HUDEP-2 (cell line): ENCODE results near the gene EPS8.

Experiments used
- DNase-seq, 76 experiments: peaks; one replicate each; lab custom pipeline; 2025; ENCODE audit not compliant: unreplicated experiment in 76 of 76; lab: John Stamatoyannopoulos, UW

EPS8 gene

DNA sequence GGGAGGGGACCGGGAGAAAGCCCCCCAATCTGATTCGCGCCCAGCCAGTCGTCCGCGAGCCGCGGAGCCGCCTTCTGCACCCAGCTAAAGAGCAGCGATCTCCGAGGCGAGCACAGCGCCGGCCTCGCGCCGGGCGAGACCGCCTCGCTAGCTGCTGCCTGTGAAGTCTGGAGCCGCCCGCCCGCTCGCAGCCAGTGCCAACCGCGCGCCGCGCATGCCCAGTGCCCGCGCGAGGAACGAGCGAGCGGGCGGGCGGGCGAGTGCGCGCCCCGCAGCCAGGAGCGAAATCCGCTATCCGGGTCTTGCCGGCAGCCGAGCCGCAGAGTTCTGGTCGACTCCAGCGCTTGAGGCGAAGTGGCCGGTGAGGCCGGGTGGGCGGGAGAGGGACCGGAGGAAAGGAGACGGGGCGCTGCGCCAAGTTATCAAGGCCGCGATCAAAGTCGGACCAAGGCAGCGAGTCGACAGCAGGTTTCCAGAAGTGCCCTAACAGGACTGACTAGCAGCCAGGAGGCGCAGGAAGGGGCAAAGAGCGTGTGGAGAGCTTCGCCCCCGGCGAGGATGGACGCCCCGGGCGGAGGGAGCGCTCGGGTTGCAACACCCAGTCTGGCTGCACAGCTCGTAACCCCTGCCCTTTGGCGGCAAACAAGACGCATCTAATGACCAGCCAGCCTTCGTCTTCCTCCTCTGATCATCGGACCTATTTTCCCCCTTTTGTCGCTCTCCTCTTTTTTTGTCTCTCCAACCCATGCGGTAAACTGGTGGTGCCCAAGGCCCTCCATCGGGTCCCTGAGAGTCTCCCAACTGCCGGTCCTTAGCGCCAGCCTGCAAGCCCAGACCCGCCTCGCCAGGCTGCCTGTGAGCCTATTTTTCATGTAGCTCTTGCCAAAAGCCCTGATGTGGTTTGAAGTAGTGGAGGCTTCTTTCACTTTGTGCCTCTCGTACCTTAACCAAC lies at the start of gene EPS8:
EPS8 (minus strand) TSS at position 169 of the 952 bp plus-strand sequence. CDS start 106,437 bp downstream, outside the sequence.
- DNase-seq, result peak in 74 of 76 experiments; percentile 11 to 87 (median 71)

DNA sequence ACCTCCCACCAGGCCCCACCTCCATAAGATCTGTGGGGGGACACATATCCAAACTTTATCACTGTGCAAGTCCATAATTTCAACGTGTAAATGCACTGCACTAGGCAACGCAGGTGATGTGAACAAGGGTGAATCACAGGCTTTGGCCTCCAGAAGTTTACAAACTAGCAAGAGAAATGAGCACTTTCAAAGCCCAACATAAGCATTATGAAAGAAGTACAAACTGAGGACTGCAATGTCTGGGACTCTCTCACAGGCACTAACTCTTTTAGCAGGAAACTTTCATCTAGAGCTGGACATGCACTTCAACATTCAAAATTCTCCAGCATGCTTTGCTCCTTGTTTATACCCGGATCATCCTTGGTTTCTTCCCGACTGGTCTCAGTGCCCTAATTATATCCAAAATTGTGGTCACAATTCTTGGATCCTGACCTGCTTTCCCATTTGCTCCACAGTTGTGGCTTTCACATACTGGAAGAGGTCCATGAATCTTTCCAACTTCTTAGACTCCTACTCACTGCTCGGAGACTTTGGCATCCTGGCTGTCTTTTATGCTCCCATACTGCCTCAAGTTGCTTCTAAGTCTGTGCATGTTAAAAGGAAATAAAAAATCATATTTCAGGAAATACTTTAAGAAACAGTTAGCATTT lies 48.1 kb upstream of the EPS8 start:
- no peak for DNase-seq

DNA sequence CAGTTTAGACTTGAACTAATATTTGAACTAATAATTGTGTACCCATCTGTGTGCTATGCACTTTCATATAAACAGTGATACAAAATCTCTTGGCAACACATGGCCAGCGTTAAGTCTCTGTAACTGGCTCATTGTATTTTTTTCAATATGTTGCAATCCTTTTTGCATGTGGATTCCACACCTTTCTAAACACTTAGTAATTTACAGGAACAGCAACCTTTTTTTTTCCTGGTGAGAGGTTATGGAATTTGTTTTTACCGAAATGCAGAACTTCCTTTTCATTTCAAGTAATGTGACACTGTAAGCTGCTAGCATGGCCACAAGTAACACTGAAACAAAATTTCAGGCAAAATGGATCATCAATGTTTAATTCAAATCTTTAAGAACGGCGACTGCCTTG lies 45.4 kb upstream of the EPS8 start:
- DNase-seq, result no peak

DNA sequence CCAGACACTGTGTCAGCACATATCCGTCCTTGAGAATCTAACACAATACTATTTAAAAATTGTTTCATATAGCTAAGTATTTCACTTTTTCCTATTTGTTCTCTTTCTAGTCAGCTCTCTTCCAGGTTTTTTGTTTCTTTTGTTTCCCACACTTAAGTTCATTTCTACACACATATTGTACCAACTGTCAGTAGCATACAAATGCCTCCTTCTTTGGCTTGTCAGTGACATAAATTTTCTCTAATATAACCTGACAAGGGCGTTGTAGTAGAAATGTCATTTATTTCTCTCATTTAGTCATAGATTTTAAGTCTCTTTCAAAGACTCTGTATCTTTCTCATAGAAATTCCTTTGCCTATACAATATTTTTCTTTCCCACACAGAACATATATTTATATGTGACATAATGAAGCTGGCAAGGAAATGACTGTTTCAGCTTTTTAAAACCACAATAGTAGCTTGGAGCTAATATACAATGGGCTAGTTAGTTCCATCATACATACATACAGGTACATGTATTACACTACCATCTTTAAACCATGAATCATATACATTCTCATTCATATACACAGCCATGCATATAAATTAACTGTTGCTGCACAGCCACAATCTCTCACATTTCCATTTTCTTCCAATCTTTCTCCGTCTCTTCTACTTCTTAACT lies 42.3 kb upstream of the EPS8 start:
- no peak for DNase-seq

DNA sequence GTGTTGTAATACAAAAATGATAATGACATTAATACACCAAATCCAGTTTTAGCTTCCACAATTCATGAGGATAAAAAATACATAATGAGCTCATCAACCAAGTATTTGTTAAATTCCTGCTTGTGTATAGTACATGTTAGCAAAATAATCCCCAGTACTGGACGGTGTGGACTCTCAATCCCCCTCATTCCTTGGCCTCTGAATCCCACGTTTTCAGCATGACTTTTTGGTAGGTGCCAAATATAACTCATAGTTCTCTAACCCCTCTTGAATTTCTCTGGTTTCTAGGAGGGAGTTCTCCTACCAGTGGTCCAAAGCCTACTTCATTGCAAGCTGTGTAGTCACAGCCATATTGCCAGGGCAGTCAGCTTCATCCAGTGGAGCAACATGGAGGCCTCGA lies 41.4 kb upstream of the EPS8 start:
- no peak for DNase-seq

DNA sequence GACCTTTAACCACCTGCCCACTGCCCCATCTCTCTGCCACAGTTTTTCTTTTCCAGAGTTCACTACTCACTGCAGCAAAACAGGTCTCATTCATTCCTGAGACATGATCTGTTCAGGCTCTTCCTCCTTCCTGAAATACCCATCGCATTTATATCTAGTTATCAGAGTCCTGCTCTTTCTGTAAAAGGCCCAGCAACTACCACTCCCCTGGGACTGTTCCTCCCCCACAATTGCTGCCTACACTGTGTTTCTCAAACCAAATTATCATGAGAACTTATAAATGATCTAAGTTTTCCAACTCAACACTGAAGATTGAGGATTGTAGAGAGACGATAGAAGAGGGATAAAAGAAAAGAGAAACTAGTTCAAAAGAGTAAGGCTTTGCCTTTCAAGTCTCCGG lies 40.8 kb upstream of the EPS8 start:
- DNase-seq, result no peak

DNA sequence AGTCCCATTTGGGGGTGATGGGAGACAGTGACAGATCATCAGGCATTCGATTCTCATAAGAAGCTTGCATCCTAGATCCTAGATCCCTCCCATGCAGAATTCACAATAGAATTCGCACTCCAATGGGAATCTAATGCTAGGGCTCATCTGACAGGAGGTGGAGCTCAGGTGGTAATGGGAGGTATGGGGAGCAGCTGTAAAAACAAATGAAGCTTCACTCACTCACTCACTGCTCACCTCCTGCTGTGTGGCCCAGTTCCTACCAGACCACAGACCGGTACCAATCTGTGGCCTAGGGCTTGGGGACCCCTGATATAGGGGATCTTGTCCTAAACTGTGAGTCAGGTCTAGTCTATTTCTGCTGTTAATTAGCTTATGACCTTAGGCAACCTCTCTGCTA lies 40.1 kb upstream of the EPS8 start:
- DNase-seq, result no peak

DNA sequence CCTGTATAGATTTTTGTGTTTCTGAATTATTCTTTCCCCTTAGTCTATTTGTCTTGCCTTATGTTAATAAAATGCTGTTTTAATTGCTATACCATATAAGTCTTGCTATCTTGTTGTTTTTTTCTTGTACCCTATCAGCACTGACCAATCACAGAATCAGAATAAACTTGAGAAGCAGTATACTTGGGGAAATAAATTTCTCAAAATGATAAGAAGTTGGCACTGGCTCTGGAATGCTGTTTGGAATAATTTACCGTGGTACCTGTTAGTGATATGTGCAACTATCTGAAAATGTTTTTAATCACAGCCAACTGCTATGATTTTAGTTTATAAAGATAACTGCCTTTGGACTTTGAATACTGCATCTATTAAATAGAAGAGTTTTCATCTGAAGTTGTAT lies 37.9 kb upstream of the EPS8 start:
- DNase-seq, result no peak

DNA sequence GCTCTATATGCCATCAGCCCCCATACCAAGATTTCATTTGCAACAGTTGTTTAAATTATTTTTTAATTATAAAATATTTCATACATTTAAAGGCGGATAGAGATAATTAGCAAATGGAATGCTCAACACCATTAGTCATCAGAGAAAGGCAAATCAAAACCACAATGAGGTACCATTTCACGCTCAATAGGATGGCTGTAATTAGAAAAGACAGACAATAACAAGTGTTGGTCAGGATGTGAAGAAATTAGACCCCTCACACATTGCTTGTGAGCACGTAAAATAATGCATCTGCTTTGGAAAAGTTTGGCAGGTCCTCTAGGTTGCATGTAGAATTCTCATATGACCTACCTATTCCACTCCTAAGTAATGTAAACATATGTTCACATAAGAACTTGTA lies 35.3 kb upstream of the EPS8 start:
- no peak for DNase-seq

DNA sequence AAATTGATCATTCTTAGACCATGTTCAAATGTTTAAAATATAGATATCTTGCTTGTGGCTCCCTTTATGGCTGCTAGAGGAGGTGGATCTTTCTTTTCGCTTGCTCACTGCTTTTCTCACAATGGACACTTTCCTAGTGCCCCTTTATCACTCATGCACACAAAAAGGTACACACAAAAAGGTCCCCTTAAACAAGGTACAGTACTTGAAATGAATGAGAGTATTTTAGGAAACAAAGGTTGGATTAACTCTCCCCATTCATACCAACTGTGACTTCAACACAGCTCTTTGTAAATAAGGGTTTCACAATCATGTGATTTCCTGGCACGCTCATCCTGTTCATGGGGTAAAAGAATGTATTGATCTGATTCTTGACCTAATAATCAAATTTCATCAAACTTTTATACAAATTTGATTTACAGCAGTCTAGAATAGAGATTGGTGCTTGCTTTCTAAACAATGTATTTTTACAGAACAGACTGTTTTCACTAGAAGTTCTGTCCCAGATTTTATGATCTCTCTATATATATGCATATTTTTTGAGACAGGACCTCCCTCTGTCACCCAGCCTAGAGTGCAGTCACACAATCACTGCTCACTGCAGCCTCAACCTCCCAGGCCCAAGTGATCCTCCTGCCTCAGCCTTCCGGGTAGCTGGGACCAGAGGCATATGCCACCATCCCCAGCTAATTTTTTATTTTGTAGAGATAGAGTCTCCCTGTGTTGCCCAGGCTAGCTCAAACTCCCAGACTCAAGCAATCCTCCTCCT lies 34.4 kb upstream of the EPS8 start:
- no peak for DNase-seq

DNA sequence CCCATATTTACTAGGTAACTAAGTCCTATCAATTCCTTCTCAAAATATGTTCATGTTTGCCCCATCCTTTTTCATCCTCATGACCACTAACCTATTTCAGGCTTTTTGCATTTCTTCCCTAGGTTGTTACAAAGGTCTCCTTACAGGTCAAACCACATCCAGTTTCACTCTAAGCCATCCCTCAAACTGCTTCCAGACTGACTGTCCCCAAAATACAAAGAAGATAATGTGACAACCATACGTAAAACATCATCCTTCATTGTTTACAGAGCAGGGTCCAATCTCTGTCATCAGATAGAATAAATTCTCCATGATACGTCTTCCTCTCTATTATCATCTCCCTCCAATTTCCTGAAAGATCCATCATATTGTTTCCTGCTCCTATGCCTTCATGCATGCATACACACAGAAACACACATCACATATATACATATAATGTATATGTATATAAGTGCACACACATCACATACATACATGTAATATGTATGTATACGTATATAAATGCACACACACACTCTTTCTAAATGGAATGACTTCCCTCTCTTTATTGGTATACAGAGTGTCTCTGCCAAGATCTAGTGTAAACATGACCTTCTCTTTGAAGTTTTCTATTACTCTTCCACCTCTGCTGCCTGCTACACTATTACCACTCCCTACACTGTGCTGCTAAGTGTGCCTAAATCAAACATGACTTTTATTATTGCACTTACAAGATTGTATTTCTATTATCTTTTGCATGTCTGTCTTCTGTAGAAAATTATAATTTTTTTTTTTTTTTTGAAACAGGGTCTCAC lies 30.7 kb upstream of the EPS8 start:
- no peak for DNase-seq

DNA sequence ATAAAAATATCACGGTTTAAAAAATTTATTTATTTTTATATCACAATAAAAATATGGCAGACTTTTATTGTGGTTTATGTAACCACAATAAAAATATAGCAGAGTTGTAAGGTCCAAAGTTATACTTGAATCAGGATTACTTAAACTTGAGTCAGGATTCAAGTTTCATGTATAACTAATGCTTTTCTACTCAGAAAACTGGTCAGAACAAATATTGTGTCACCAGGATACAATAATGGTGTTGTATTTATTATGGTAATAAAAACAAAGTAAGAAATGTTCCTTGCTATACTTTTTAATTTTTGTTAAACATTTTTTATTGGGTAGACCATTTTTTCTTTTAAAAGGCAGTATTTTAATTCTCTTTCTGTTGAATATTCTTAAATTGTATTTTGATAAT lies 29.2 kb upstream of the EPS8 start:
- no peak for DNase-seq

DNA sequence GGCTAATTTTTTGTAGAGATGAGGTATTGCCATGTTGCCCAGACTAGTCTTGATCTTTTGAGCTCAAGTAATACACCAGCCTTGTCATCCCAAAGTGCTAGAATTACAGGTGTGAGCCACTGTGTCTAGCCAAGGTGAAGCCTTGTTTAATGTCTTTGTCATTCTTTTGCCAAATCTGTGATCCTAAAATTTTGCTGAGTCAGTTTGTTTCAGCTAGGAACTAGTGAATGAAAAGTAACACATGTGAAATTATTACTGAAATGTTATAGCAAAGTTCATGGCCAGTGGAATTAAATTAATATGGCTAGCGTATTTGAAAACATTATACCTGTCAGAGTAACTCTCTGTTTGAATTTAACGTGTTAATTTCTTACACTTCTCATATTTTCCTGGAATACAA lies 26.5 kb upstream of the EPS8 start:
- no peak for DNase-seq

DNA sequence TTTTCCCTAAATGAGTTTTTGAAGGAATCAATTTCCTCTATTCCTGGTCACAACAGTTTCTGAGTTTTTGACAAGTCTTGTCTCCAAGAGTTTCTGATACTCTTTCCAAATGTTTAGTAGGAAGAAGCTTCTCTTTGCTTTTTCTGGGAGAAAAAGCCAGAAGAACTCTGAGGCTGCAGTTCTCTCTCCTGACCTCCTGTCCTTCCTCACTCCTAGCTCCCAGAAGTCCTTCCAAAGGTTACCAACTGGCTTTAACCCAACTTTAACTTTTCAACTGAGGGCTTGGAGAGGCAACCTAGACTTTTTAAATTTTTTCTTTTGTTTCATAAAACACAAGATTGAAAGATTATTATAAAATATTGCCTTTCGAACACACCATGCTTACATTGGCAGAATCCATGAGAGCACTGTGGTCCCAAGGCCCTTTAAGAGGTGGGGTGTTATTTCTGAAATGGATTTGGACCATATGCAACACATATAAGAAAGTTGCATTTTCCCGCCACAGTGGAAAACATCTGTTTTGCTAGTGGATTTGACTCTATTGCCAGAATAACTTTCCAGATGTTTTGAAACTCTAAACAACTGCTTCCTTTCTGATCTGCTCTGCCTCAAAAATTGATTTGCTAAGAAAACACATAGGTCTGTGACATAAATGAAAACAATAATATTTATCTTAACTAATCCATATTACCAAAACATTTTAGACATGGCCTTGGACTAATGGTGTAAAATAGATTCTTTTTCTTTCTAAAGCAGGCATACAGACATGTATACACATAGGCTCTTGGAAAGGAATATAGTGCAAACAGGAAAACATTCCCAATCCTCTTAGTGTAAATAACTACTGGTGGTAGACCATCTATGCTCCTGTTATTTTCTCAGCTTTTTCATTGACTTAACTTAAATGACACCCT lies 22.3 kb upstream of the EPS8 start:
- DNase-seq, result no peak

DNA sequence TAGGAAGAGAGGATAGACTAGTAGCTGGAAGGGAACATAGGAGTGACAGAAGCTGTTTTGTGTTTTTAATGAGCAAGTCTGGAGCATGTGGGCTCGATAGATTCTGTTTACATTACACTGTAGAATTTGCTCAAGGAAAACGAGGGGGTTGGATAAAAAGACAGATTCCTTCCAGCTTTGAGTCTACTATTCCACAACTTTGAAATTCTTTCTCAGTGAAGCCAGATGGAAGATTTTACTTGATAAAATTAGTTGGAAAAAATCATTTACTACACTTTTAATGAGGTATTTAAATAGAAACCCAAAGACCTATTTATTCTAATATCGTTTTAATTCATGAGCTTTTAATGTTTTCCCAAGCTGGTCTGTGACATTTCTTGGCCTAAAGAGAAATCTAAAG lies 19.5 kb upstream of the EPS8 start:
- DNase-seq, result no peak

DNA sequence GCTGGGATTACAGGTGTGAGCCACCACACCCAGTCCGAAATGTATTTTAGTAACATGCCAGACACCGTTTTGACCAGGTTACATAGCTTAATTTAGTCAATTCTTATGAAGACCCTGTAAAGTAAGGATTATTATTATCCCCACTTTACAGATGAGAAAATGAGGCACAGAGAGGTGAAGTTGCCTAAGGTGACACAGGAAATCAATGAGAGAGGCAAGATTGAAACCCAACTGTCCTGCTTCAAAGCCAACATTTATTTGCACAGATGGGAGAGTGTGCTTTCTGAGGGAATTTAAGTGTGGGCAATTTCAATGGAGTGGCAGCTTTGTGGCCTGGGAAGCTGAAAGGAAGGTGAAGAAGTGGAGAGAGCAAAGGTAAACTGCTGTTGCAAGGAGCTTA lies 19.1 kb upstream of the EPS8 start:
- no peak for DNase-seq

DNA sequence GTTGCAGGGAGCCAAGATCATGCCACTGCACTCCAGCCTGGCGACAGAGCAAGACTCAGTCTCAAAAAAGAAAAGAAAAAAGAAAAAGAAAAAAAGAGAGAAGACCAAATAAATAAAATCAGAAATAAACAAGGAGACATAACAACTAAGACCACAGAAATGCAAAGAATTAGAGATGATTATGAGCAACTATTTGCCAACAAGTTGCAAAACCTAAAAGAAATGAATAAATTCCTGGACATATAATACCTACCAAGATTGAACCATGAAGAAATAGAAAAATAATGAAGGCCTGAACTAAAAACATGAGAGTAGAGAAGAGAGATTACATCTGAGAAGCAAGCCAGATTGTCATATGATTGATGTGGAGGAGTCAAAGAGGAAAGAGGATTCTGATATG lies 17.6 kb upstream of the EPS8 start:
- DNase-seq, result no peak

DNA sequence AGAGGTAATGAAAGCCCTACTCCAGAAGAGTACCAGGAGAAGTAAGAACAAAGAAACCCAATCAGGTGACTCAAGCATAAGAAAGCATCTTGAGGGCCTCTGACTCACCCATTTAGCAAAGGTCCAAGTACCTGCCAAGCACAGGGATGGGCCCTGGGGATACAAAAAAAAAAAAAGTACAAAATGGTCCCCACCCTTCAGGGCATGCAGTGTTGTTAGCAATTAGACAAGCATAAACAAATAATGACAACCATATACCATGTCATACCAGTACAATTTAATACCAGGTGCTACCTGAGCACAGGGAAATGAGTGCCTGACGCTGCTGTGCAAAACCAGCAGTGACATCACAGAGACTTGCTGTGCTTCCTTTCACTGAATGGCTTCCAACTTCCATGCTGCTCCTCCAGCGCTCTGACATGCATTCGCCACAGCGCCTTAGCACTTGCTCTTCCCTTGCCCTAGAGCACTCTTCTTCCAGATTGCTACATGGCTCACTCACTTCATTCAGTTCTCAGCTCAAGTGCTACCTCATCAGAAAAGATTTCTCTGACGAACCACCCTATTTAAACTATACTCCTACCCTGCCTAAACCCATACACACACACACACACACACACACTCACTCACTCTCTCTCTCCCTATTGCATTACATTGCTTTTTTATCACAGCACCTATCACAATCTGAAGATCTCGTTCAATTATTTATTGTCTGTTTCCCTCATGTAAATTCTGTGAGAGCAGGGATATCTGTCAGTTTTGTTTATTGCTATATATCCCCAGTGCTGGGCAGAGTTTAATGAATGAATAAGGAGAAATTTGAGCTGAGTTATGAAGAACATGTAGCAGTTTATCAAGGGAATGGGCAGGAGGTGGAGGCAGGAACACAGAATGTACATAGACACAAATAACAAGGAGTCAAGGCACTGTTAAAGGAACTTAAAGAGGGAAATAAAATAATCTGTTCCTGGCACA lies 12.9 kb upstream of the EPS8 start:
- no peak for DNase-seq
